DOHH2 (cell line): Measurements from ENCODE around the gene ARMC9.

ENCODE experiments used
- CTCF ChIP-seq: fragments of 200-600 bp; sonication (generic); IDR thresholded peaks from one replicate; pipeline ENCODE4 v1.5.1; 2014; ENCODE audit warnings: antibody characterized with exemption, mild to moderate bottlenecking, low read depth, low read length; ENCODE audit not compliant: poor library complexity, severe bottlenecking
- EZH2phosphoT487 ChIP-seq: fragments of 200-600 bp; sonication (generic); IDR thresholded peaks from 2 replicates; pipeline ENCODE4 v1.6.1; 2017; ENCODE audit warnings: borderline replicate concordance, mild to moderate bottlenecking, antibody characterized with exemption, low read length, moderate library complexity, mixed read lengths

DNA sequence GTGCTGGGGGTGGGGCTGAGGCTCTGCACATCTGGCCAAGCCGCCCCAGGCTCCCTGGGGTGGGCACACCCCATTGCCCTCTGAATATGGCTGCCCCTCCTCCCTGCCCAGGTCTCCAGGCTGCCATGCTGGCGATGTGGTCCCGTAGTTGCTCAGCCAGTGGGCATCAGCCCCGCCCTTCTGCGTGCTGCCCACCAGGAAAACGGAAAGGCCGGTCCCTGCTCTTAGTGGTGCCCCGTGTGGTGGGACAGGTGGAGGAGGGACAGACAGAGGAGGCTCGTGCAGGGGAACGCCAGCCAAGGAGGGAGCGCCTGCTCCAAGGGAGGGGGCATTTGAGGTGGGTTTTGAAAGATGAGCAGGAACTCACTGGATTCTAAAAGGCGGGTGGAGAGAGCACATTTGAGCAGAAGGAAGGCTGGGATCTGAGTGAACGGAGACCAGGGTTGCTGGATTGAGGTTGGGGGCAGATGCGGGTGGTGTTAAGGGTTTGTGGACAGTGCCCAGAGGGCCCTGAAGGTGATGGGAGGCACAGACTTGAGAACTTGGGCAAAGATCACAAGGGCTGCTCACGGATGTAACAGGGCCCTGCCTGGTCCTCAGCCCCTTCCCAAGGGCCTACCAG, 190.4 kb downstream of the ARMC9 start:
- no peak for TF ChIP-seq CTCF
- TF ChIP-seq EZH2phosphoT487, result no peak
